BE2C (cell line): Measurements from ENCODE around the gene ACOX1.

Experiments
- DNase-seq: peaks from one replicate; pipeline ENCODE4 v3.0.0-alpha.2; 2020
- H3K27me3 ChIP-seq: fragments of 250-450 bp; sonication (Bioruptor Pico); 2 replicates; pipeline ENCODE4 v1.5.1; 2020; ENCODE audit warnings: mild to moderate bottlenecking
- H3K36me3 ChIP-seq: fragments of 250-450 bp; sonication (Bioruptor Pico); 2 replicates; pipeline ENCODE4 v1.5.1; 2020; ENCODE audit warnings: mild to moderate bottlenecking
- H3K4me1 ChIP-seq: fragments of 250-450 bp; sonication (Bioruptor Pico); 2 replicates; pipeline ENCODE4 v1.5.1; 2020
- H3K4me3 ChIP-seq: 2 replicates; pipeline ENCODE4 v1.5.1; 2011; ENCODE audit warnings: low read depth, low read length
- H3K9me3 ChIP-seq: fragments of 250-450 bp; sonication (Bioruptor Pico); 2 replicates; pipeline ENCODE4 v1.5.1; 2020
- CTCF ChIP-seq: IDR thresholded peaks from 2 replicates; pipeline ENCODE4 v1.5.1; 2012; ENCODE audit warnings: mild to moderate bottlenecking, low read depth, low read length

Gene ACOX1

DNA sequence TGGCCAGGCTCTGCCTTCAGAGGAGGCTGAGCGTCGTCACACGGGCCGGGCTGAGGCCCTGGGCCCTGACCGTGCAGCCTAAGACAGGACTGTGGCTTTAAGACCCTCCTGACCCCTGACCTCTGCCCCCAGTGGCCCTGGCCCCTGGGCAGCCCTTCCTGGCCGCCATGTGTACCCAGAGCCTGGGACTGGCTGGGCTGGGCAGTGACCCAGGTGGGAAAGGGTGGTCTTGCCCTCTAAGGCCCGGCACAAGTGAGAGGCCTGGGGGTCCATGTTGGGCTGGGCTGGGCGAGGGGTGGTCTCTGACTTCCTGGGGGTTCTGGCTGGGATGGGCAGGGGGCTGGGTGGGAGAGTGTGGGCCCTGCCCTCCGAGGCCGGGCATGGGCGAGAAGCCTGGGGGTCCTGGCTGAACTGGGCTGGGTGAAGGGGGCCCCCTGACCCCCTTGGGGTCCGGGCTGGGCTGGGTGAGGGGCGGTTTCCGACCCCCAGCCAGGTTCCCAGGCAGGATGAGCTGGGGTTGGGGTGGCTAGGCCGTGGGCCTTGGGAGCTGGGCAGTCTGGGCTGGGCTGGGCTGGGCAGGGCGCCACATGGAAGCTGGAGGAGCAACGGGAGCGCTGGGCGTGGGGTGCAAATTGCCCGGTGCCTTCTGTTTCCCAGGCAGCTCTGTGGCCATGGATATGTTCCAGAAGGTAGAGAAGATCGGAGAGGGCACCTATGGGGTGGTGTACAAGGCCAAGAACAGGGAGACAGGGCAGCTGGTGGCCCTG lies 22.0 kb upstream of the ACOX1 start, which contains the start of gene CDK3:
Gene CDK3, plus strand, starts transcription at position 101 of the 767 bp plus-strand sequence. Its CDS starts 571 bp downstream, at position 672.
- no peaks in the 10 kb centered on the region for H3K27me3 ChIP-seq
- TF ChIP-seq CTCF: no peak
- no peak for DNase-seq
- H3K9me3 ChIP-seq: no peaks in the 10 kb centered on the region
- H3K4me1 ChIP-seq: no peaks in the 10 kb centered on the region
- no peak within 1 kb of the TSS for H3K4me3 ChIP-seq
- no peaks in the 10 kb centered on the region for H3K36me3 ChIP-seq

DNA sequence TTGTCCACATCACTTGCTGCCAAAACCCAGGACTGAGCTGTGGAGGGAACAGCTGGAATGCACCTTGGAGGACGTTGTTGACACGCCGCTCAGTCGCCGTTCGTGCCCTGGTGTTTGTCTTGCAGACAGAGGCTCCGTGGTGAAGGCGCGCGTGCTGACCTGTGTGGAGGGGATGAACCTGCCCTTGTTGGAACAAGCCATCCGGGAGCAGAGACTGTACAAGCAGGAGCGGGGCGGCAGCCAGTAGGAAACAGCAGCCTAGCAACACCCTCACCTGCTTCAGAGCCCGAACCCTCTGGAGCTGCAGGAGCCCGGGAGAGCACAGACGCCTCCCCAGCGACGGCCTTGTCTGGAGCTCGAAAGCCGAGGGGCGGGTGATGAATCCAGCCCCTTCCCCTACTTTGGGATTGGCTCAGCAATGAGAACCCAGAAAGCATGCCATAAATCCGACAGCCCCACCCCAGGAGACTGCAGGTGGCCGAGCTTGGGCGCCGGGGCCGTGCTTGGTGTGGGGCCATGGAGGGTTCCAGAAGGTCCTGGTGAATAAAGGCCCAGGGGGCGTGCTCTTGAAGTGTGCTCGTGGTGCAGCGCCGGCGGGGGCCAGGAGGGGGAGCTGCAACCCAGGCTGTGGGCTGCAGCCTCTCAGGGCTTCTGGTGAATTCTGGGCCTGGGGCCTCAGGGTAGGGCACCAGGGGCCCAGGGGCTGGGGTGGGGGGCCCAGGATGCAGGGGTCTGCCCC lies 21.2 kb upstream of the ACOX1 start:
- TF ChIP-seq CTCF: peak; percentile 82
- Histone ChIP-seq H3K4me1 (no peaks in the 10 kb centered on the region), H3K27me3 (no peaks in the 10 kb centered on the region), H3K36me3 (no peaks in the 10 kb centered on the region; the same call in 1 of the 2 replicates), H3K4me3 (no peak overlapping the region), H3K9me3 (no peaks in the 10 kb centered on the region)
- DNase-seq: peak; percentile 80

- no peak for DNase-seq
- Histone ChIP-seq H3K9me3 (no peaks in the 10 kb centered on the region), H3K4me1 (no peaks in the 10 kb centered on the region), H3K27me3 (no peaks in the 10 kb centered on the region), H3K4me3 (no peak overlapping the region), H3K36me3 (peaks cover 5% of the 10 kb centered on the region)
- TF ChIP-seq CTCF: no peak
These were observed 19.4 kb upstream of the ACOX1 start for GRCh38 chr17:75998327-75998795.

DNA sequence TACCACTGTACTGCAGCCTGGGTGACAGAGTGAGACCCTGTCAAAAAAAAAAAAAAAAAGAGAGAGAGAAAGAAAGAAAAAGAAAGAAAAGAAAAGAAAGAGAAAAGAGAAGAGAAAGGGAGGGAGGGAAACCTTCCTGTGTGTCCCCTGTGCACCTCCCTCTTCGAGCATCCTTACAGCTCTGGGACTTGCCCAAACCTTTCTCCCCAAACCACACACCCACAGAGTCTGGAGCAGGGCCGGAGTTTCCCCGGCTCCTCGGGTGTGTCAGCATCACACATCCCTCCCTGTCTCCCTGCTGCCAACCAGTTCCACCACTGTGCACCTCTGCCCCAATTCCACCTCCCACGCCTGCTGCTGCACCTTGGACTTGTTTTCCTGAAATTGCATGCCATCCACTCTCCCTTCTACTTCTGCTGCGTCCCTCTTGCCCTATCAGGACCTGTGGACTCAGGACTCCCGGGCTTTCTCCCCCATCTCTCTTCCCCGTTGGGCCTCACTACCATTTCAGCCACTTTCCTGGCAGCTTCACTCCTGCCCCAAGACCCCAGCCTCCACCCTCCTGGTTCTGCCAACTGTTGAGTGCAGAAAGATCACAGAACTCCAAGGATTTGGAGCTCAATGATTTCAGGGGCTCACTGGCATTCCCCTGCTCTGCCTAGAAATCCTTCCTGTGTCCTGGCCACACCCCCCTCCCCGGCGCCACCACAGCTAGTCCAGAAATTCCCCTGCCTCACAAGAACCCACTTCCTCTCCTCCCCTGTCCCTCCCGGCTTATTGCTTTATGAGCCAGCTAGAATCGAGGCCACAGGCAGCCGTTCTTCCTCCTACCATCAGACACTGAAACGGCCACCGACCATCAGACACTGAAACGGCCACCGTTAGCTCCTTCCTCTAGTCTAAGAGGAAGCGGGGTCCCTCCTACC lies 18.0 kb upstream of the ACOX1 start:
- Histone ChIP-seq H3K4me1 (no peaks in the 10 kb centered on the region), H3K4me3 (no peak overlapping the region), H3K36me3 (peaks cover 5% of the 10 kb centered on the region), H3K9me3 (no peaks in the 10 kb centered on the region), H3K27me3 (no peaks in the 10 kb centered on the region)
- no peak for DNase-seq
- TF ChIP-seq CTCF: no peak

GRCh38 chr17:75995385-75995925 lies 16.5 kb upstream of the ACOX1 start:
- no peaks in the 10 kb centered on the region for H3K9me3 ChIP-seq
- no peaks in the 10 kb centered on the region for H3K4me1 ChIP-seq
- no peak for DNase-seq
- no peak for TF ChIP-seq CTCF
- H3K4me3 ChIP-seq: no peak overlapping the region
- H3K27me3 ChIP-seq: no peaks in the 10 kb centered on the region
- H3K36me3 ChIP-seq: peaks cover 11% of the 10 kb centered on the region
